Measurements from ENCODE around the gene PTOV1. TPM values are rescaled to one million over a fixed set of nuclear protein-coding genes. Genes with fewer than 3 reads are reported as not detected.

Gene PTOV1
- total RNA-seq, 1 donor from 2014 or later = 168 TPM

- no peak for DNase-seq (ENCODE audit: low spot score)
- Mint-ChIP-seq H3K4me3 (ENCODE audit: unreplicated experiment) (peak overlapping the region; percentile 59), H3K9me3 (ENCODE audit: low read depth) (no peaks in the 10 kb centered on the region), H3K4me1 (ENCODE audit: low read depth) (peaks cover 2% of the 10 kb centered on the region), H3K27ac (ENCODE audit: unreplicated experiment) (no peak overlapping the region), H3K27me3 (ENCODE audit: low read depth) (peaks cover 10% of the 10 kb centered on the region), H3K36me3 (ENCODE audit: low read depth) (peaks cover 3% of the 10 kb centered on the region)
- peak; percentile 58 for TF ChIP-seq CTCF (IDR thresholded peaks at IDR 0.05)
Measured at GRCh38 chr19:49890349-49891311, 39.7 kb downstream of the PTOV1 start.

DNA sequence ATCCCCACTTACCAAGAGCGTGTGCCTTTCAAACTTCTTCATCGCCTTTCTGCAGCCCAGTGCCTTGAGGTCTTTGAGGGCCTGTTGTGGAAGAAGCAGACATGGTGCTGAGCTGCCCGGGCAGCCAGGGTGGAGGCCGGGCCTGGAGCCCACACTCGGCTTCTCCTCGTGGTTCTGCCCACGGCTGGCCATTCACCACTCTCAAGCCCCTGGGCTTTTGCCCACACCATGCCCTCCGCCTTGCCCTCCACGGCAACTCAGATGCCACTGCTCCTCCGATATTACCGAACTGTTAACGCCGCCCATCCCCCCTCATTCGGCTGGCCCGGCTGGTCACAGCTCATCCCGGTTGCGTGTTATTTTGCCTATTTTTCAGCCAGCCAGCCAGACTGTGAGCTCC, 40.4 kb downstream of the PTOV1 start:
- Mint-ChIP-seq H3K4me3 (ENCODE audit: unreplicated experiment) (no peak overlapping the region), H3K4me1 (ENCODE audit: low read depth) (peaks cover 2% of the 10 kb centered on the region), H3K36me3 (ENCODE audit: low read depth) (peaks cover 2% of the 10 kb centered on the region), H3K27ac (ENCODE audit: unreplicated experiment) (no peak overlapping the region), H3K9me3 (ENCODE audit: low read depth) (no peaks in the 10 kb centered on the region), H3K27me3 (ENCODE audit: low read depth) (peaks cover 12% of the 10 kb centered on the region)
- no peak for DNase-seq (ENCODE audit: low spot score)
- no peak for TF ChIP-seq CTCF (IDR thresholded peaks at IDR 0.05)

DNA sequence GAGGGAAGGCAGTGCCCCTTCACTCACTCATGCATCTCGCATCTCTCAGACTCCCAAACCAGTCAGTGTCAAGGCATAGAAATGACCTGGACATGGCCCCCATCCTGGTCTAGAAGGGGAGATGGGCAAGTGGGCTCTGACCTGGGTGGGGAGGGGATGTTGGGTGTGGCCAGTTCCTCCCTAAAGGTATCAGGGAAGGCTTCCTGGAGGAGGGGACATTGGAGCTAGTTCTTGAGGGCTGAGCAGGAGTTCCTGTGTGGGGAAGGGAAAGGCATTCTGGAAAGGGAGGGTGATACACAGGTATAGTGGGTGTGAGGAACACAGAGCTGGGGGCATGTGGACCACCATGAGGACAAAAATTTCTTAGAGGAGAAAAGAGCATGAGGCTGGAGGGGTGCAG, 41.8 kb downstream of the PTOV1 start:
- no peak for DNase-seq (ENCODE audit: low spot score)
- no peak overlapping the region for H3K4me3 Mint-ChIP-seq (ENCODE audit: unreplicated experiment)
- no peak overlapping the region for H3K27ac Mint-ChIP-seq (ENCODE audit: unreplicated experiment)
- peaks cover 12% of the 10 kb centered on the region for H3K27me3 Mint-ChIP-seq (ENCODE audit: low read depth)
- H3K9me3 Mint-ChIP-seq (ENCODE audit: low read depth) = no peaks in the 10 kb centered on the region
- peaks cover 5% of the 10 kb centered on the region for H3K4me1 Mint-ChIP-seq (ENCODE audit: low read depth)
- no peak for TF ChIP-seq CTCF (IDR thresholded peaks at IDR 0.05)
- no peaks in the 10 kb centered on the region for H3K36me3 Mint-ChIP-seq (ENCODE audit: low read depth)

DNA sequence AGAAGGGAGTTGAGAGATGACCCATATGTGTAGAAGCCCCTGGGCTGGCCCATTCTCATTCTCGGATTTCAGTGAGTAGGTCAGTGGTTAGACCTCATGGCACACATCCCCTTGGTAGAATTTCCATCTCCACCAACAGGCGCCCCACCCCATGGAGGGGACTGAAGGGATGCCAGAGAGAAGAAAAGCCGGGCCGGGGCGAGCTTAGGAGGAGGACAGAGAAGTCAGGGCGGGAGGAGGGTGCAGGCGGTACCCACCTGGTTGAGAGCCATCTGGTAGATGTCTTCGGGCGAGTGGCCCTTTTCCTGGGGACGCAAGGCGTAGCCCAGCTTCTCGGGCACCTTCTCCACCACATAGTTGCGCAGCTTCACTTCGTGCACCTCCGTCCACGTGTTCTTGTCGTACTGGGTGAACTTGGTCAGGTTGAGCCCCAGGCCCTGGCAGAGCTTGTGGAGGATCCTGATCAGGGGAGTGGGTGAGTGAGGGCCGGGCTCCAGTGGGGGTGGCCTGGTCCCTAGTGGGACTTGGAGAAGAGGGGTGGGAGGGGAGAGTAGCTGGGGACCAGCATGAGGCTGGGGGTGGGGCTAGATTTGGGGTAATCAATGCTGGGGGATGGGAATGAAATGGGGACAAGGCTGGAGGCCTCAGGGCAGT, 43.2 kb downstream of the PTOV1 start:
- no peak overlapping the region for H3K4me3 Mint-ChIP-seq (ENCODE audit: unreplicated experiment)
- no peak overlapping the region for H3K27ac Mint-ChIP-seq (ENCODE audit: unreplicated experiment)
- peaks cover 6% of the 10 kb centered on the region for H3K4me1 Mint-ChIP-seq (ENCODE audit: low read depth)
- no peak for TF ChIP-seq CTCF (IDR thresholded peaks at IDR 0.05)
- H3K36me3 Mint-ChIP-seq (ENCODE audit: low read depth) = no peaks in the 10 kb centered on the region
- DNase-seq (ENCODE audit: low spot score) = no peak
- H3K27me3 Mint-ChIP-seq (ENCODE audit: low read depth) = peaks cover 12% of the 10 kb centered on the region
- H3K9me3 Mint-ChIP-seq (ENCODE audit: low read depth) = no peaks in the 10 kb centered on the region

DNA sequence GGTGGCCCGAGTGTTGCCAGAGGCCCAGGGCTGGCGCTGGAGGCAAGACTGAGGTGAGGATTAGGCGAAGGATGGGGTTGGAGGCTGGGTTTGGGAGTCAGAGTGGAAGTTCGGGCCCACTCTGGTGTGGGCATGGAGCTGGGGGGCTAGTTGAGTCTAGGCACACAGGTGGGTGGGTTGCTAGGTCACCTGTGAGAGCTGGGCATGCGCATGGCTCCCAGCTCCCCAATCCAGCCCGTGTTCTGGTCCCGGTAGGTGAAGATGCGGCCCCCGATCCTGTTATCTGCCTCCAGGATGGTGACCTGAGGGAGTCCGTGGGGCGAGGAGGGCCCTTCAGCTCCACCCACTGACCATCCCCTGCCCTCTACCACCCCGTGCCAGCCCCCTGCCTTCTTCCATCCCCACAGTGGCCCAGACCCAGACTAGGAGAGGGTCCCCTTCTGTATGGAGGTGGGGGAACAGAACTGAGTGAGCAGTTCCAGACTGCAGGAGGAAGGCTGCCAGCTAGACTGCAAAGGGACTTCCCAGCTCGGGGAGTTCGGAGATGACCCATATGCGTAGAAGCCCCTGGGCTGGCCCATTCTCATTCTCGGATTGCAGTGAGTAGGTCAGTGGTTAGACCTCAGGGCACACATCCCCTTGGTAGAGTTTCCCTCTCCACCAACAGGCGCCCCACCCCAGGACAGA, 44.1 kb downstream of the PTOV1 start:
- Mint-ChIP-seq H3K4me1 (ENCODE audit: low read depth) (peaks cover 6% of the 10 kb centered on the region), H3K9me3 (ENCODE audit: low read depth) (no peaks in the 10 kb centered on the region), H3K27me3 (ENCODE audit: low read depth) (peaks cover 12% of the 10 kb centered on the region), H3K27ac (ENCODE audit: unreplicated experiment) (no peak overlapping the region), H3K4me3 (ENCODE audit: unreplicated experiment) (no peak overlapping the region), H3K36me3 (ENCODE audit: low read depth) (no peaks in the 10 kb centered on the region)
- TF ChIP-seq CTCF (IDR thresholded peaks at IDR 0.05) = no peak
- DNase-seq (ENCODE audit: low spot score) = no peak
